ENCODE data around the gene GLIPR1. TPM values are rescaled to one million over a fixed set of nuclear protein-coding genes. Genes with fewer than 3 reads are reported as not detected.
"Not testable (repeated sequence)": the region's sequence is repeated elsewhere in the genome, so short reads cannot be mapped to it uniquely, and the experiment has no call there.

GLIPR1 gene
- total RNA-seq, 1 donor from 2014 or later: 4.3 TPM

GRCh38 chr12:75509621-75510020 is 29.1 kb downstream of the GLIPR1 start:
- peaks cover 20% of the 10 kb centered on the region for H3K4me1 Mint-ChIP-seq (ENCODE audit: unreplicated experiment)
- peaks cover 5% of the 10 kb centered on the region for H3K36me3 Mint-ChIP-seq
- H3K27me3 Mint-ChIP-seq: no peaks in the 10 kb centered on the region
- H3K27ac Mint-ChIP-seq: peak overlapping the region; percentile 97
- DNase-seq (ENCODE audit: extremely low spot score, unreplicated experiment): no peak
- H3K4me3 Mint-ChIP-seq: peak overlapping the region; percentile 99
- no peak for TF ChIP-seq CTCF (conservative IDR thresholded peaks at IDR 0.05)
- no peaks in the 10 kb centered on the region for H3K9me3 Mint-ChIP-seq

GRCh38 chr12:75511116-75512048 is 30.8 kb downstream of the GLIPR1 start, which contains the start of gene KRR1:
TSS of gene KRR1 (minus strand) at chr12:75511609. CDS start at chr12:75511597, 12 bp downstream.
- Mint-ChIP-seq H3K27me3 (no peaks in the 10 kb centered on the region), H3K27ac (peak within 1 kb of the TSS; percentile 97), H3K9me3 (no peaks in the 10 kb centered on the region), H3K4me3 (peak within 1 kb of the TSS; percentile 99), H3K36me3 (no peaks in the 10 kb centered on the region), H3K4me1 (ENCODE audit: unreplicated experiment) (peaks cover 20% of the 10 kb centered on the region)
- TF ChIP-seq CTCF (conservative IDR thresholded peaks at IDR 0.05): peak; percentile 33
- peak; percentile 87 for DNase-seq (ENCODE audit: extremely low spot score, unreplicated experiment)

- H3K4me3 Mint-ChIP-seq, H3K27ac Mint-ChIP-seq, H3K36me3 Mint-ChIP-seq: not testable (repeated sequence)
Measured at GRCh38 chr12:75521224-75521623, 40.7 kb downstream of the GLIPR1 start.

GRCh38 chr12:75522124-75522523 is 41.6 kb downstream of the GLIPR1 start:
- H3K4me1 Mint-ChIP-seq (ENCODE audit: unreplicated experiment): peaks cover 18% of the 10 kb centered on the region
- H3K27ac Mint-ChIP-seq; H3K36me3 Mint-ChIP-seq; H3K4me3 Mint-ChIP-seq; H3K27me3 Mint-ChIP-seq; H3K9me3 Mint-ChIP-seq; DNase-seq (ENCODE audit: extremely low spot score, unreplicated experiment): not testable (repeated sequence)

More at GRCh38 chr12:75521224-75521623, 40.7 kb downstream of the GLIPR1 start:
- DNase-seq (ENCODE audit: extremely low spot score, unreplicated experiment); H3K9me3 Mint-ChIP-seq; H3K27me3 Mint-ChIP-seq: not testable (repeated sequence)
- H3K4me1 Mint-ChIP-seq (ENCODE audit: unreplicated experiment): peaks cover 11% of the 10 kb centered on the region

DNA sequence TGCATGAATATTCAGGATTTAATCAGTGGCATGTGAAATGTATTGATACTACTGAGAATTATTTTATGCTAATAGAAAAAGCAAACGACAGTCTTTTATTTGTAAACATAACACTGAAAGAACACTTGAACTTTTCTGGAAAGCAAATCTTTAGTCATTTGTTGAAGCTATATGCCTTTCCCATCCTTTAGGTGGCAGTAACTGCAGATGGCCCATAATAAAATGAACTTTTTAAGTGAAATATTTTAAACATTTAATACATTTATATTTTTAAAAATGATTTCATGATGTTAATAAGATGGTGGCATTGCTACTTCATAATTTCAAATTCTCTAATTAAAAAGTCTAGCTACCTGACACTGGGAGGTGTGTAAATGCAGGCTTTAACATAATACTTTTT is 44.7 kb downstream of the GLIPR1 start:
- peak; percentile 59 for TF ChIP-seq CTCF (conservative IDR thresholded peaks at IDR 0.05)
- no peak overlapping the region for H3K4me3 Mint-ChIP-seq
- no peaks in the 10 kb centered on the region for H3K9me3 Mint-ChIP-seq
- peaks cover 19% of the 10 kb centered on the region for H3K4me1 Mint-ChIP-seq (ENCODE audit: unreplicated experiment)
- no peak overlapping the region for H3K27ac Mint-ChIP-seq
- DNase-seq (ENCODE audit: extremely low spot score, unreplicated experiment): no peak
- no peaks in the 10 kb centered on the region for H3K36me3 Mint-ChIP-seq
- H3K27me3 Mint-ChIP-seq: peaks cover 3% of the 10 kb centered on the region

- no peak for DNase-seq (ENCODE audit: extremely low spot score, unreplicated experiment)
- Mint-ChIP-seq H3K36me3 (no peaks in the 10 kb centered on the region), H3K4me3 (no peak overlapping the region), H3K27me3 (no peaks in the 10 kb centered on the region), H3K9me3 (no peaks in the 10 kb centered on the region), H3K27ac (peak overlapping the region; percentile 52), H3K4me1 (ENCODE audit: unreplicated experiment) (peaks cover 19% of the 10 kb centered on the region)
- TF ChIP-seq CTCF (conservative IDR thresholded peaks at IDR 0.05): peak; percentile 92
Measured at GRCh38 chr12:75526655-75527511, 46.3 kb downstream of the GLIPR1 start.

All from type B pancreatic cell (in vitro differentiated cells).